NOMO-1 treated with DMSO at 0.1 percent for 48 hours (cell line): ENCODE results near the gene SLIT3.

ENCODE experiments used
- DNase-seq: peaks from one replicate; lab custom pipeline; 2025; ENCODE audit not compliant: unreplicated experiment; lab: John Stamatoyannopoulos, UW

The SLIT3 gene

GRCh38 chr5:168788786-168789185, 512.2 kb downstream of the SLIT3 start:
- no peak for DNase-seq

- no peak for DNase-seq
These were observed 512.8 kb downstream of the SLIT3 start for GRCh38 chr5:168788107-168788506.

GRCh38 chr5:168786147-168786546, 514.8 kb downstream of the SLIT3 start:
- no peak for DNase-seq

- peak; percentile 28 for DNase-seq
These were observed 516.5 kb downstream of the SLIT3 start for GRCh38 chr5:168784454-168784853.

- DNase-seq, result no peak
These were observed 518.9 kb downstream of the SLIT3 start for GRCh38 chr5:168781941-168782571.

- DNase-seq, result no peak
These were observed 520.1 kb downstream of the SLIT3 start for GRCh38 chr5:168780888-168781287.

- DNase-seq, result no peak
These were observed 521.6 kb downstream of the SLIT3 start for GRCh38 chr5:168779333-168779732.

GRCh38 chr5:168778536-168778935, 522.4 kb downstream of the SLIT3 start:
- no peak for DNase-seq

GRCh38 chr5:168777651-168778050, 523.3 kb downstream of the SLIT3 start:
- DNase-seq, result no peak

GRCh38 chr5:168776070-168776469, 524.9 kb downstream of the SLIT3 start:
- DNase-seq, result no peak

GRCh38 chr5:168773226-168773625, 527.7 kb downstream of the SLIT3 start:
- no peak for DNase-seq

GRCh38 chr5:168772316-168772961, 528.5 kb downstream of the SLIT3 start:
- no peak for DNase-seq

GRCh38 chr5:168771678-168772077, 529.3 kb downstream of the SLIT3 start:
- DNase-seq, result no peak

GRCh38 chr5:168770996-168771395, 529.9 kb downstream of the SLIT3 start:
- DNase-seq, result no peak

- DNase-seq, result no peak
These were observed 530.9 kb downstream of the SLIT3 start for GRCh38 chr5:168770036-168770498.

- no peak for DNase-seq
These were observed 532.8 kb downstream of the SLIT3 start for GRCh38 chr5:168768172-168768571.

- no peak for DNase-seq
These were observed 534.6 kb downstream of the SLIT3 start for GRCh38 chr5:168766426-168766700.

- DNase-seq, result no peak
These were observed 535.2 kb downstream of the SLIT3 start for GRCh38 chr5:168765551-168766425.

- no peak for DNase-seq
These were observed 535.8 kb downstream of the SLIT3 start for GRCh38 chr5:168765086-168765550.

GRCh38 chr5:168756453-168757391, 544.2 kb downstream of the SLIT3 start:
- DNase-seq, result no peak

GRCh38 chr5:168755548-168756093, 545.3 kb downstream of the SLIT3 start:
- DNase-seq, result no peak
